HG03520 (cell line): Measurements from ENCODE around the gene DOK6.
"Not testable (repeated sequence)": the region's sequence is repeated elsewhere in the genome, so short reads cannot be mapped to it uniquely, and the experiment has no call there.

Experiments used
- ATAC-seq: cut with Tn5 transposase; IDR thresholded peaks from one replicate; pipeline ENCODE4 v1.9.1; 2021; ENCODE audit warnings: mild to moderate bottlenecking, moderate library complexity; ENCODE audit not compliant: unreplicated experiment

The DOK6 gene

DNA sequence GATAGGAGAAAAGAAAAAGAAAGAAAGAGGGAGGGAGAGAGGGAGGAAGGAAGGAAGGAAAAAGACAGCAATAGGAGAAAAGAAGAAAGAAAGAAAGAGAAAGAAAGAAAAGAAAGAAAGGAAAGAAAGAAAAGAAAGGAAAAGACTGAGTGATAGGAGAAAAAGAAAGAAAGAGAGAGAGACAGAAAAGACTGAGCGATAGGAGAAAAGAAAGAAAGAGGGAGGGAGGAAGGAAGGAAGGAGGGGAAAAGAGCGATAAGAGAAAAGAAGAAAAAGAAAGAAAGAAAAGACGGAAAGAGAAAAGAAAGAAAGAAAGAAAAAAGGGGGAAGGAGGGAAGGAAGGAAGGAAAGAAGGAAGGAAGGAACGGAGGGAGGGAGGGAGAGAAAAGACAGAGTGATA is 216.7 kb downstream of the DOK6 start:
- no peak for ATAC-seq

DNA sequence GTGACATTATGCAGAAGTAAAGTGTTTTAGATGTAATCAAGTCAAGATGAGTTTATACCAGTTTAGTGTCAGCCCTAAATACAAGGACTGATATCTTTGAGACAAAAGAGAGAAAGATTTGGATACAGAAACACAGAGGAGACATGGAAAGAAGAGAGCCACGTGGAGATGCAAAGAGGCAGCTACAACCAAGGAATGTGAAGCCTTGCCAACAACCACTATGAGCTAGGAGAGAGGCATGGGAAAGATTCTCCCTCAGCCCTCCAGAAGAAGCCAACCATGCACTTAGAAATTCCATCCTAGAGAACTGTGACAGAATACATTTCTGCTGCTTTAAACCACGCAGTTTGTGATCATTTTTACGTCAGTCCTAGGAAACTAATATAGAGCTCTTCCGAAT is 217.2 kb downstream of the DOK6 start:
- ATAC-seq: no peak

DNA sequence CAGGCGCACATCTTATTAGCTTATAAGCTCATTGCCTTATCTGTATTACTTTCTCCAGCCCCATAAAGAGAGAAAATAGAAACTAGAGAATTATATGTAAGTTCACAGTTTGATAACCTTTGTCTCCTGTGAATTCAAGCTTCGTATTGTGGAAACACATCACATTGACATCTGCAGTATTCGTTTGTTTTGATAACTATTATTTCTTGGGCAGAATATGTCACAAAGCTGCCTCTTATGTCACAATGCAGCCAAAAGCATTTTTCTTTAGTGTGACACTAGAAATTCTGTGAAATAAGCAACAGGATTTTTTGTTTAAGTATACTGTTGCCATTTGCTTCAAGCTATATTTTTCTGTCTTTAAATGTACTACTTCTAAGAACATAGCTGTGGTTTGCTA is 221.5 kb downstream of the DOK6 start:
- no peak for ATAC-seq

DNA sequence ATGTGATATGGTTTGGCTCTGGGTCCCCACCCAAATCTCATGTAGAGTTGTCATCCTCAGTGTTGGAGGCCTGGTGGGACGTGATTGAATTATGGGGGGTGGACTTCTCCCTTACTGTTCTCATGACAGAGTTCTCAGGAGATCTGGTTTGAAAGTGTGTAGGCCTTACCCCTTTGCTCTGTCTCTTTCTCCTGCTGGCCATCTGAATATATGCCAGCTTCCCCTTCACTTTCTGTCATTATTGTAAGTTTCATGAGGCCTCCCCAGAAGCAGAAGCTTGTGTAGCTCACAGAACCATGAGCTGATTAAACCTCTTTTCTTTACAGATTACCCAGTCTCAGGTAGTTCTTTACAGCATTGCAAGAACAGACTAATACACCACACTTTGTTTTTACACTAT is 222.3 kb downstream of the DOK6 start:
- no peak for ATAC-seq

DNA sequence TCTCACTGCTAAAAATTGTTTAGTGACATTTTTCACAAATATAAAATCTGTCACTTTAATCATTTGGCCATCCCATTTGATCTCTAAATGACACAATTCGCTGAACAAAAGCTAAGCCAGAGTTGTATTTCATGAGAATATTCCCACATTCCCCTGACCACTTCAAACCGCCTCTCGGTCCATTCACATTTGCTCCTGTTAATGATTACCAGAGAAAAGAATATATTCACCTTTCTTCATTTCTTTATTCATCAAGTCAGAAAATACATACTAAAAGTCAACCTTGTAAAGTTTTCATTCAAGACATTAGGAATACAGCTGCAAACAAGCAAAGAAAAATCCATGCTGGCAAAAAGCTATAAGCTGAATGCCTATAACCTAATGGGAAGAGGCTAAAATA is 225.5 kb downstream of the DOK6 start:
- no peak for ATAC-seq

DNA sequence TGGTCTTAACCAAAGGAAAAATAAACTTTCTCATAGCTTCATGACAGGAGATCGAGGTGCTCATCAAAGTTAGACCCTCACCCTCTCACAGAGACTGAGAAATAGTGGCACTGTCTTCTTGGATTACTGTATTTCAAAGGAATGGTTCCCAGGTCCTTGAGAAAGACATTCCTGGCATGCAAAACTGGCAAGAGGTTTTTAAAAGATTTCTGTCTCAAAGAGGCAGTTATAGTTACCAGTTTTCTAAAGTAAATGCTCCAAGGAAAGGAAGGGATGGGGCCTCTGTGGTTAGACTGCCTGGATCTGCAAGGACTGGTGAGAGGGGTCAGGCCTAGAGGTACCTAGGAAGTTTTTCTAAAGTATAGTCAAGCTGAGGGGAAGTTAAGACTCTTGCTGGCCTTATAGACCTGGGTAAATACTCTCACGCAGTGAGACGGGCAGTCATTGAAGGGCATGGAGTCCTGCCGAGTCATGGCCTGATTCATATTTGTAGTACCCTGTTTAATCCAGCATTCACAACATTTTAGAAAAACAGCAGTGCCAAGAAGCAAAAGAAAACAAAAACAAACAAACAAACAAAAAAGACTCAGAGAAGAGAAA is 226.1 kb downstream of the DOK6 start:
- ATAC-seq: no peak

DNA sequence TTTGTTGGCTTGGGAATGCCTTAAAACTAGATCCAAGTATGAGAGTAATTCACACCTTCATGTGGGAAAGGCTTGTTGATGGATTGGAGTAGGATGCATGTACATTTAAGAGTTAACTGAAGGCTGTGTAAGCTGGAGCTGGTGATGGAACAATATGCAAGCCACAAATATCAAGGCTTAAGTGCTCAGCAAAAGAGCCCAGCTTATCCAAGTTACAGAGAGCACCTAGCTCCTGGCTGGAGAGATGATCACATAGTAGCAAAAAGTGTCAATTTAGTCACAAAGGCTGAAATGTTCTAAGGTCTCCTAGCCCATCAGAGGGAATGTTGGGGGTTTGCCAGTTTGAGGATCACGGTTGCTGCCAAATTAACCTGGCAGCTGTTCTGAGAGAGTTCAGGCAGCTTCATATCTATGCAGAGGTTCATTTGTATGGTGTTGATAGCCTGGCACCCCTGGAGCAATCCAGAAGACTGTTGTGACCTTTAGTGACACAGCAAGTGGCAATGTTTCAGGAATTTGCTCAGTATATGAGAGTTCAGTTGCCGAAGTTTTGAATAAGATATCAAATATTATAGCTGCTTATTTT is 228.2 kb downstream of the DOK6 start:
- ATAC-seq: no peak

DNA sequence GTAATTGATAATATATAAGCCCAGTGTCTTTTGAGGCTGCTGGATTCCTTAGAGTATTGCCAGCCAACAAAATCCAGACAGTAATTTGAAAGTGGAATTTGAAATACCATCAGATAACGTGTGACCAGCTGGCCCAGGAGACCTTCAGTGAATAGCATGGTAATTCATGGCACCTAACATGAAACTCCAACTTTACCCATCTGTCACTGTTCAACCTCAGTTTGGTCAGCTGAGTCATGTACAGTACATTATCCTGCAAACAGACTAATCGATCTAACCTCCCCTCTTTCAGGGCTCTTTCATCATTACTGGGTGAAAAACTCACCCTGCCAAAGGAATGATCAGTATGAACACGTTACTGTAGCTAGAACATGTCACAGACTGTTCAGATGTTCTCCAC is 230.6 kb downstream of the DOK6 start:
- no peak for ATAC-seq

DNA sequence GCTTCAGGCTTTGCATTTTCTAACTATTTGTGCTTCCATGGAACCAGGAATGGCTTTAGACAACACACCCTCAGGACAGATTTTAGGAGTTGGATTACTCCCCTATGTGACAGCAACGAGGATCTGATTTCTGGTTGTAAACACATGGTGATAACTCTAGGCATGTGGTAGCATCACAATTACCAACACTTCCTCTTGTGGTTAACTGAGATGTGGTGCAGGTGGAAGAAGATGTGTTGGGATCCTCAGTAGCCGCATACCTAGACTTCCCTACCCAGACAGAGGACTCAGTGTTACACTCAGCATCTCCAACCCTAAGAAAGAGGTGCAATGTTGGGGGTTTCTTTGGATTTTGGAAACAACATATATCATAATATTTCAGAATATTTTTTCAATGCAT is 234.8 kb downstream of the DOK6 start:
- ATAC-seq: no peak

DNA sequence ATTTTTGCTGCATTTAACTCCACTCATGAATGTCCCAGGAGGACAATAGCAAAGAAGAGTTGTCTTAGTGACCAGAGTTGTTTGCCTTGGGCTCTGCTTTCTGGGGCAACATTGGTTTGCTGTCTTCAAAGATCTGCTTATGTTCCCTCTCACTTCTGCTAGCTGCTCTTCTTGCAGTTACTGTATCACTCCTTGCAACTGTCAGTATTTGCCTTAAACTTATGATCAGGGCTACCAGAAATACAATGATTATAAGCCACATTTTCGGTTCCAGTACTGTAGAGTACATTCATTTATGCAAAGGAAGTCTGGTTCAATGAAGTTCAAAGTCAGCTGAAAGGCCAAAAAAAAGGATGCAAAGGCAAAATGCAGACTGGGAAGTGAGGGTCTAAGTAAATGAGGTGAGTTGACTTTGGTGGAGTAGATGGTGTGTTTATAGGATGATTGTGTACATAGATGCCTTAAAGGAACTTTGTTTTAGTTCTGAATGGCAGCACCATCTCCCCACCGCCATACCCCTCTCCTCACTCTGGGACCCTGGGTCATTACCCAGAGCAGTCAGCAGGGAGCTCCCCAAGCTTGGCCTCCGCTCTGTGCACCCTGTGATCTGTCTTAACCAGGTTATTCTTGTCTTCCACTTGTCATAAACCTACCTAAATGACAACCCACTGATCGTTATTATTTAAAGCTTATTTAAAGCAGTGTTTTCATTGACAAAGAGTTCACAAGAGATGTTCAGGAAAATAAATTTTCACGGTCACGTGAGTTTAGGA is 236.0 kb downstream of the DOK6 start:
- ATAC-seq: peak; percentile 60

DNA sequence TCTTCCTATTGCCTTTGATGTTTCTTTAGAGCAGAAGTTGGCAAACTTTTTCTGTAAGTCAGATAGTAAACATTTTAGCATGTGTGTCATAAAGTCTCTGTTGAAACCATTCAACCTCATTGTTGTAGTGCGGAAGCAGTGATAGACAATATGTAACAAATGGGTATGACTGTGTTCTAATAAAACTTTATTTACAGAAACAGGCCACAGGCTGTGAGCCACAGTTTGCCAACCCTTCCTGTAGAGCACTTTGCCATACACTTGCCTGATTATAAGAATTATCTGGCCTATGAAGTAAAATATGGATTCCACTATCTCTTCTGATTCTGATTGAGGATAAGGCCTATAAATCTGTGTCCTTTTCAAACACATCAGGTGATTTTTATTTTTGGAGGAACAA is 237.4 kb downstream of the DOK6 start:
- ATAC-seq: no peak

DNA sequence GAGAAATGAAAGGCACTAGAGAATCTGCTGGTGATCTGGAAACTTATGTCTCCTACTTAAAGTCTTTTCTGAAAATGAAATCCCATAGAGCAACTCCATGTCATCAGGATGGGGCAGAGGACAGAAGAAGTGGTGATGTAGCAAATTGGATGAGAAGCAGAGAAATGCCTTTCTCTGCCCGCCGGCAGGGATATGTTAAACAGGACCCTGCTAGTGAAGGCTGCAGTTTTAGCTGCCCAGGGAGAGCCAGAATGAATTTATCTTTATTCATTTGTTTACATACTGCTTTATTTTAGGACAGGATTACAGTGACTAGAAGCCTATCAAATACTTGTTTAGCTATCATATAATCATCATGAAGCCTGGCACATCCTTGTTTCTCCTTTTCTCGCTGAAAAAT is 247.0 kb downstream of the DOK6 start:
- ATAC-seq: no peak

DNA sequence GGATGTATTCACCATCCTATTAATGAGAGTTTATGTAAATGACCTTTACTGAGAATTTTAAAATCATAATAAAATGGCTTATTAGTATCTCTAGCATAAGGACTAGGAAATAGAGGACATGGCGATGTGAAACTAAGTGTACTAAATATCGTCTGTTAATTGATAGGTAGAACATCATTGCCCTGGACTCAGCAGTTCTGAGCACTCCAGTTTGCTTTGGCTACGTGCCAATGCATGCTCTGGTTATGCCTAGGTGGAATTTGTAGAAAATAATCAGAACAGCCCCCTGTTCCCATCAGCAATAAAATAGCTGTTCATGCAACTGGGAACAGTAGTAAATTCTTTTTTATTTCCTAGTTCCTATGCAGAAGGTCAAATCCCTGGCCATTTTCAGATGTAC is 247.8 kb downstream of the DOK6 start:
- ATAC-seq: no peak

DNA sequence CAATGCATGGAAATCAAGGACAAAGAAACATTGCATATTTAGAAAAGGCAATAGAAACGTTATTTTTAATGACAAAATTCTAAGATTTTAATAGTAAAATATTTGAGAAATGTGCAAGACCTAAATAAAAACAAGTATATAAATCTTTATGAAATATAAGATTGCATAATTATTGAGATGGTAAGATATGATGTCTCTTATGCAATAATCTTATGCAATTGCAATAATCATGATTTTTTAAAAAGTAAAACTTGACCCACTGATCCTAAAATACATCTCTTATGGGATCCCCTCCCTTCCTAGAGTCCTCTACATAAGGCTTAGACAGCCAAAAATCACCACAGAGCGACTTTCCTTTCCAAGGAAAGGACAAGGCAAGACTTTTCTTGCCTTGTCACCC is 249.0 kb downstream of the DOK6 start:
- ATAC-seq: no peak

DNA sequence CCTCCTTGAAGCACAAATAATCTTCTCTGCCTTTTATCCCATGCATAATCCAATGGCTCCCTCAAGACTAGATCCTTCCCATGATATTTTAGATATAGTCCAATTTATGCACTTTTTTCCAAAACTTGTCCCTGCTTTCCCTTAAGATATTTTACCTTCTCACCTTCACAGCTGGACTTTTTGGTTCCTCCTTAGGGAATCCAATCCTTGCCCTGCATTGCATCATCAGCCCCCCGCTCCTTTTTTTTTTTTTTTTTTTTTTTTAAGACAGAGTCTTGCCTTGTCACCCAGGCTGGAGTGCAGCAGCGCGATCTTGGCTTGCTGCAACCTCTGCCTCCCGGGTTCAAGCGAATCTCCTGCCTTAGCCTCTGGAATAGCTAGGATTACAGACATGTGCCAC is 250.6 kb downstream of the DOK6 start:
- no peak for ATAC-seq

DNA sequence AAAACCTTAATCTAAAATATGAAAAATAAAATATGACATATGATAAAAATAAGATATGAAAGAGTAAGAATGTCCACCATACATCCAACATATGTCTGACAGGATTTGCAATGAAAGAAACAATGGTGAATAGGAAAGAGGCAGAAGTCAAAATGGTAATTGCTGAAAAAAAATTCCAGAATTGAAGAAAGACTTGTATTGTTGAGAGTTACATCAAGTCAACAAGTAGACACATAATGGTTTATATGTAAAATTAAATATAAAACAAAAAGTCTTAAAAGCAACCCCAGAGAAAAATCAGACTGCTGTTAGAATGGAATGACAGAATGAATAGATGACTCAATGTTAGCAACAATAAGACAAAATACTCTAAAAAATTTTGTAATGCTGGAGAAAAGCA is 255.1 kb downstream of the DOK6 start:
- no peak for ATAC-seq

DNA sequence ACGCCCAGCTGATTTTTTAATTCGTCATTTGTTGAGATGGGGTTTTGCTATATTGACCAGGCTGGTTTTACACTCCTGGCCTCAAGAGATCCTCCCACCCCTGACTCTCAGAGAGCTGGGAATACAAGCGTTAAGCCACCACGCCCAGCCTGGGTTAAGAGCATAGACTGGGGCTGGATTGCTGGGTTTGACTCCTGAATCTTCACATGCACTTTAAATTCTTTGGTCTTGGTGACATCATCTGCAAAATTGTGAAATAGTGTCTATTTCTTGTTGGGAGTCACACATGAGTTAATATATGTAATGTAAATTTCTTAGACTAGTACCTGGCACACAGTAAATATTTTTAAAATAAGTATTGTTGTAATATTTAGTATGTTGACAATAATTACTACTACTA is 257.4 kb downstream of the DOK6 start:
- ATAC-seq: no peak

DNA sequence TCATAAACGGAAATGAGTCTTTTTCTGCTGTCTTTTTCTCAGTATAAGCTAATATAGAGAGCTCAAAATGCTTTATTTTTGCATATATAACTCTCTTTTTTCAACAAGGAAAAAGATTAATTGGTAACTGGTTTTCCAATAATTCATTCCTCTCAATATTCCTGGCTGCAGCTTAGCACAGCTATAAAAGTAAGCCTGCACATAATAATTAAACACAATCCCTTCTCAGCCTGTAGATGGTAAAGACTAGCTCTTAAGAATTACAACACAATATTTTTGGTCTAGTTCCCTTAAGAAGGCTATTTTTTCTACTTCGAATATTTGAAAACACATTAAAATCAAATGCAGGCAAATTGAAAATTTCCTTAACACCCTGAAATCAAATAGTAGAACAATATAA is 258.0 kb downstream of the DOK6 start:
- ATAC-seq: no peak

DNA sequence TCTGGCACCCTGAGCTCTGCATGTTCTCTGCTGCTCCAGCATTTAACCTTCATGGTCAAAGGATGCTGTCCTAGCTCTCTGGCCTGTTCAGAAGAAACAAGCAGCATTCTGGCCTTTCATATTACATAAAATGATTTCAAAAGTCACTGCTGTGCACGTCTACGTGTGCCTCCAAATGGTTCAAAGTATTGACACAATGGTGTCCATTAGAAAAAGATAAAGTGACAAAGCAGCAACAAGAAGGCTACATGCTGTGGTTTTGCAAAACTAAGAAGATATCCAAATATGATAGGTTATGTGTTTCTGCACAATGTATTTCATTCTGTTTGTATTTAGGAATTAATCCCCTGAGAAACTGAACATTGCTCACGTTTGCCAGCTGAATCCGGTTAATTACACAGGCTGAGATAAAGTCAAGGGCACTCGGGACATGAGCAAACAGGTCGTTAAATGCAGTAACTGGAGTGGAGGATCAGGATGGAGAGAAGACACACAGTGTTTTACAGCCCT is 258.5 kb downstream of the DOK6 start:
- ATAC-seq: no peak

DNA sequence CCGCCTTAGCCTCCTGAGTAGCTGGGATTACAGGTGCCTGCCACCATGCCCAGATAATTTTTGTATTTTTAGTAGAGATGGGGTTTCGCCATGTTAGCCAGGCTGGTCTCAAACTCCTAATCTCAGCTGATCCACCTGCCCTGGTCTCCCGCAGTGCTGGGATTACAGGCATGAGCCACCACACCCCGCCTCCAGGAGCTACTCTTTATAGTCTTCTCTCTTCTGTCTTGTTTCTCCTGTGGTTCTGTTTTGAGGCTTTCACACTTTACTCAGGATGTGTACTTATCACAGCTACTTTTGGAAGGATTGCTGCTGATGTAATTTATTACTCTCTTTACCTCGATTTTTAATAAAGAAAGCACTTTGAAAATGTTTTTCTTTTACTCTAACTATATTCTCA is 261.4 kb downstream of the DOK6 start:
- not testable (repeated sequence) for ATAC-seq

DNA sequence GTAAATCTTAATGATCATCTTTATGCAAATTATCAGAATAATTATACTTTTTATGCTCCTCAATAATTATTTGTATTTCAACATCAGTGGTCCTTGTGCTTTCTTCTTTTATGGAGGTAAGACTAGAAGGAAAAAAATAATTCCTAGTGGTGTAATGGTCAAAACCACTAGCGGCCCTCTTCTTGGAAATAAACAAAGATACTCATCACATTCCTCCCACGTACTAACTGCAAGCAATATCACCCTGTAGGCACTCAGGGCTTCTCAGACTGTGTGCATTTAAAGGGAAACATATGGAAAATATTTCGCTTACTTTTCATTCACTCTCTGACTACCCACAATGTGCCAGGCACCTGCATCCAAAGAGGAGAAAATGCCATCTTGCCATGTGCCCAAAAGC is 263.7 kb downstream of the DOK6 start:
- ATAC-seq: no peak

DNA sequence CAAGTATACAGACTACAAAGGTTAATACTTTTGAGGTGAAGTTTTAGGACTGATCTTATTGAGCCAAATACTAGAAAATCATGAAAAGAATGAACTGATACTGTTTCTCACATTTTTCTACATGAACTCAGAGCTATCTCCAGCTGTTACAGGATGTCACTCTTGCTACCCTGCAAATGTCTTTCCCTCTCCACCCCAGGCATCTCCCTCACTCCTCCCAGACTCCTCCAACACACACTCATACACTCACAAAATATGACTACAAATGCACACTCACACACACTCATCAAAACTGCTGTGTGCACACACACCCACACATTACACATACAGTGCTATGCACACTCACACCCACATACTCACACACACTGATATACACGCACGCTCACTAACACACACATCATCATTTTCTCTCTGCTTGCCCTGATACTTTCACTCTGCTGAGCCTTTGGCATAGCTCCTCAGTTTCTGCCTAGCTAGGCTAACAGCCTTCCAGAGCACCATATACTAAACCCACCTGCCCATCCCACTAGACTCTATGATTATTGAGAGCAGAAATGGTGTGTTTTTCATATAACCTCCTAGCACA is 273.7 kb downstream of the DOK6 start:
- no peak for ATAC-seq
